Adrenal gland (tissue), 5 donors: ENCODE measurements around the gene ZNF511.

Experiments
- POLR2A ChIP-seq, 2 donors: fragments of 450-650 bp; IDR thresholded peaks; one replicate each; pipeline ENCODE4 v1.6.1; 2017; ENCODE audit warnings: antibody characterized with exemption in 2 of 2, mild to moderate bottlenecking in 2 of 2, moderate library complexity in 1 of 2
- TF ChIP-seq, protein P1 (sequence below), 6 experiments: fragments of 450-650 bp in 4 of 6; fragments of 200-600 bp in 2 of 6; sonication (generic) in 1 of 6; IDR thresholded peaks; 1 replicate in 5 of 6; 2 replicates in 1 of 6; pipeline versions ENCODE4 v1.5.1 to v1.8.0; 2016 to 2021; ENCODE audit warnings: antibody characterized with exemption in 6 of 6, mild to moderate bottlenecking in 2 of 6, moderate library complexity in 1 of 6
- donor health status: DM: no; HTN: no; CAD: no.

DNA sequence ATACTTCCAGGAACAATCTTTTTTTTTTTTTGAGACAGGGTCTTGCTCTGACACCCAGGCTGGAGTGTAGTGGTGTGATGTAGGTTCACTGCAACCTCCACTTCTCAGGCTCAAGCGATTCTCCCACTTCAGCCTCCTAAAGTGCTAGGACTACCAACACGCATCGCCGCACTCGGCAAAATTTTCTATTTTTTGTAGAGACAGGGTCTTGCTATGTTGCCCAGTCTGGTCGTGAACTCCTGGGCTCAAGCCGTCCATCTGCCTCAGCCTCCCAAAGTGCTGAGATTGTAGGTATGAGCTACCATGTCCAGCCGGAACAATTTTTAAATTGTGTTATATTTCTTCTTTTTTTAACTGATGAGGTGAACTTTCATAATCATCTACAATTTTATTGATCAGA is 2.1 kb downstream of the ZNF511 start:
- TF ChIP-seq, protein P1, sequence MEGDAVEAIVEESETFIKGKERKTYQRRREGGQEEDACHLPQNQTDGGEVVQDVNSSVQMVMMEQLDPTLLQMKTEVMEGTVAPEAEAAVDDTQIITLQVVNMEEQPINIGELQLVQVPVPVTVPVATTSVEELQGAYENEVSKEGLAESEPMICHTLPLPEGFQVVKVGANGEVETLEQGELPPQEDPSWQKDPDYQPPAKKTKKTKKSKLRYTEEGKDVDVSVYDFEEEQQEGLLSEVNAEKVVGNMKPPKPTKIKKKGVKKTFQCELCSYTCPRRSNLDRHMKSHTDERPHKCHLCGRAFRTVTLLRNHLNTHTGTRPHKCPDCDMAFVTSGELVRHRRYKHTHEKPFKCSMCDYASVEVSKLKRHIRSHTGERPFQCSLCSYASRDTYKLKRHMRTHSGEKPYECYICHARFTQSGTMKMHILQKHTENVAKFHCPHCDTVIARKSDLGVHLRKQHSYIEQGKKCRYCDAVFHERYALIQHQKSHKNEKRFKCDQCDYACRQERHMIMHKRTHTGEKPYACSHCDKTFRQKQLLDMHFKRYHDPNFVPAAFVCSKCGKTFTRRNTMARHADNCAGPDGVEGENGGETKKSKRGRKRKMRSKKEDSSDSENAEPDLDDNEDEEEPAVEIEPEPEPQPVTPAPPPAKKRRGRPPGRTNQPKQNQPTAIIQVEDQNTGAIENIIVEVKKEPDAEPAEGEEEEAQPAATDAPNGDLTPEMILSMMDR (IDR thresholded peaks at IDR 0.05), result no peak
- TF ChIP-seq POLR2A (IDR thresholded peaks at IDR 0.05), result no peak
